Measurements from ENCODE around the gene GTF3C5. TPM values are rescaled to one million over a fixed set of nuclear protein-coding genes. Genes with fewer than 3 reads are reported as not detected.

GTF3C5 gene
- total RNA-seq, 3 donors from 2014 or later (not counting 1 experiment from before 2014, with no cell fraction given): 52.6 to 69.2 (median 60.4) TPM

DNA sequence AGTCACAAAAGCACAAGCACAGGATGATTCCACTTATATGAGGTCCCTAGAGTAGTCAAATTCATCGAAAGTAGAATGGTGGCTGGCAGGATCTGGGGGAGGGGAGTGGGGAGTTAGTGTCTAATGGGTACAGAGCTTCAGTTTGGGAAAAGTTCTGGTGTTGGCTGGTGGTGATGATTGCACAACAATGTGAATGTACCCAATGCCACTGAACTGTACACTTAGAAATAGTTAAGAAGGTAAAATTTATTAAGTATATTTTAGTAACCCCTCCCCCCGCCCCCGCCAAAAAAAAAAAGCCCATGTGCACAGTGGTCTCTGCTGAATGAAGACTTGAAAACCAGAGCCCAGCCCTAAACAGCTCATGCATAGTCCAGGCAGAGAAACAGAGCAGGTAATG is 24.8 kb upstream of the GTF3C5 start:
- Mint-ChIP-seq H3K9me3 (peaks cover 0 to 2% of the 10 kb centered on the region in 2 donors), H3K4me1 (peaks cover 0 to 12% of the 10 kb centered on the region in 2 donors), H3K4me3 (no peak overlapping the region), H3K36me3 (no peaks in the 10 kb centered on the region), H3K27ac (no peak overlapping the region), H3K27me3 (ENCODE audit: low read depth in 2 of 2) (peaks cover 0 to 15% of the 10 kb centered on the region in 2 donors)
- intact Hi-C loops (cut with micrococcal nuclease): no loop called here
- Histone ChIP-seq H3K27ac (ENCODE audit: low read length) (no peak overlapping the region), H3K27me3 (ENCODE audit: control insufficient read depth, insufficient read depth, low read length) (no peaks in the 10 kb centered on the region), H3K9me3 (ENCODE audit: control insufficient read depth, insufficient read depth, low read length) (no peaks in the 10 kb centered on the region), H3K4me3 (ENCODE audit: low read length) (no peak overlapping the region), H3K36me3 (ENCODE audit: control insufficient read depth, insufficient read depth, low read length) (no peaks in the 10 kb centered on the region), H3K4me1 (ENCODE audit: control insufficient read depth, insufficient read depth, low read length) (peaks cover 25% of the 10 kb centered on the region)
- DNase-seq: no peak
- TF ChIP-seq, protein P1, sequence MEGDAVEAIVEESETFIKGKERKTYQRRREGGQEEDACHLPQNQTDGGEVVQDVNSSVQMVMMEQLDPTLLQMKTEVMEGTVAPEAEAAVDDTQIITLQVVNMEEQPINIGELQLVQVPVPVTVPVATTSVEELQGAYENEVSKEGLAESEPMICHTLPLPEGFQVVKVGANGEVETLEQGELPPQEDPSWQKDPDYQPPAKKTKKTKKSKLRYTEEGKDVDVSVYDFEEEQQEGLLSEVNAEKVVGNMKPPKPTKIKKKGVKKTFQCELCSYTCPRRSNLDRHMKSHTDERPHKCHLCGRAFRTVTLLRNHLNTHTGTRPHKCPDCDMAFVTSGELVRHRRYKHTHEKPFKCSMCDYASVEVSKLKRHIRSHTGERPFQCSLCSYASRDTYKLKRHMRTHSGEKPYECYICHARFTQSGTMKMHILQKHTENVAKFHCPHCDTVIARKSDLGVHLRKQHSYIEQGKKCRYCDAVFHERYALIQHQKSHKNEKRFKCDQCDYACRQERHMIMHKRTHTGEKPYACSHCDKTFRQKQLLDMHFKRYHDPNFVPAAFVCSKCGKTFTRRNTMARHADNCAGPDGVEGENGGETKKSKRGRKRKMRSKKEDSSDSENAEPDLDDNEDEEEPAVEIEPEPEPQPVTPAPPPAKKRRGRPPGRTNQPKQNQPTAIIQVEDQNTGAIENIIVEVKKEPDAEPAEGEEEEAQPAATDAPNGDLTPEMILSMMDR (IDR thresholded peaks at IDR 0.05): no peak
- 98% methylated on average over 3 of the region's 3 CpGs for WGBS (ENCODE audit: insufficient coverage)
- no peak for ATAC-seq

DNA sequence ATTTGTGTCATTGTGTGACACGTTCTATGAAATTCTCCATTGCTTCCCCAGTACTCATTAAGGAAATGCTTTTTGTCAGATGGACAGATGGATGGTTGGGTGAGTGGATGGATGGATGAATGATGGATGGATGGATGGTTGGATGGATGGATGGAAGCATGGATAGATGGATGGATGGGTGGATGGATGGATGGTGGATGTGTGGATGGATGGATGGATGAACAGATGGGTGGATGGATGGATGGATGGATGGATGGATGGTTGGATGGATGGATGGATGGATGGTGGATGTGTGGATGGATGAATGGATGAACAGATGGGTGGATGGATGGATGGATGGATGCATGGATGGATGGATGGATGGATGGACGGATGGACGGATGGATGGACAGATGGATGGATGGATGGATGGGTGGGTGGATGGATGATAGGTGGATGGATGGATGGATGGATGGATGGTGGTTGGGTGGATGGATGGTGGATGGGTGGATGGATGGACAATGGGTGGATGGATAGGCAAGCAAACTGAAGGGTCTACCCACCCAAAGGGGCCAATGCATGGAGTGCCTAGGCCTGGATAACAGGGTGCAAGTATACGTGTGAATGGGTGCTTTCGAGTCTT is 24.0 kb upstream of the GTF3C5 start:
- Mint-ChIP-seq H3K4me1 (peaks cover 0 to 12% of the 10 kb centered on the region in 2 donors), H3K27ac (no peak overlapping the region), H3K9me3 (peaks cover 0 to 2% of the 10 kb centered on the region in 2 donors), H3K27me3 (ENCODE audit: low read depth in 2 of 2) (peaks cover 0 to 15% of the 10 kb centered on the region in 2 donors), H3K4me3 (no peak overlapping the region), H3K36me3 (no peaks in the 10 kb centered on the region)
- DNase-seq (no peak), ATAC-seq (no peak)
- H3K4me1 ChIP-seq (ENCODE audit: control insufficient read depth, insufficient read depth, low read length): peaks cover 25% of the 10 kb centered on the region
- H3K36me3 ChIP-seq (ENCODE audit: control insufficient read depth, insufficient read depth, low read length): no peaks in the 10 kb centered on the region
- 78% methylated on average over 5 of the region's 5 CpGs for WGBS (ENCODE audit: insufficient coverage)
- H3K27ac ChIP-seq (ENCODE audit: low read length): no peak overlapping the region
- intact Hi-C loops (cut with micrococcal nuclease): no loop called here
- H3K9me3 ChIP-seq (ENCODE audit: control insufficient read depth, insufficient read depth, low read length): no peaks in the 10 kb centered on the region
- H3K27me3 ChIP-seq (ENCODE audit: control insufficient read depth, insufficient read depth, low read length): no peaks in the 10 kb centered on the region
- no peak overlapping the region for H3K4me3 ChIP-seq (ENCODE audit: low read length)
- TF ChIP-seq, protein P1 (IDR thresholded peaks at IDR 0.05): no peak

DNA sequence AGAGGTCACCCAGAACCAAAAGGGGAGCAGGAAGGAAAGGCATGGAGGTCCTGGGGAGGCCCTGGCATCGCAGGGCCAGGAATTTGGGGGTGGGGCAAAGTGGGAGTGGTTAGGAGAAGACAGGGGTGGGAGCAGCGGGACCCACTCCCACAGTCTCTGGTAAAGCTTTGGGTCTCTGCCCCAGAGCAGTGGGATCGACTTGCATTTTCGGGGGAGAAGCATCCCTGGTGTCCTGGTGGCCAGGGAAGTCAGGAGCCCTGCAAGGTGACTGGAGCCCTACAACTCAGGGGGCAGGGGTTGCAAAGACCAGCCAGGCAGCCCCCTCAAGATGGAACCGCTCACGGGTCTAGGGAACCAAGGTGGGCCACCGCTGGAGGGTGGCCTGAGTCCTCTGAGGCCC is 22.4 kb upstream of the GTF3C5 start:
- Mint-ChIP-seq H3K27me3 (ENCODE audit: low read depth in 2 of 2) (peaks cover 0 to 11% of the 10 kb centered on the region in 2 donors), H3K27ac (no peak overlapping the region), H3K9me3 (peaks cover 0 to 2% of the 10 kb centered on the region in 2 donors), H3K4me1 (peaks cover 0 to 5% of the 10 kb centered on the region in 2 donors), H3K4me3 (no peak overlapping the region), H3K36me3 (no peaks in the 10 kb centered on the region)
- ATAC-seq (no peak), DNase-seq (no peak)
- H3K27ac ChIP-seq (ENCODE audit: low read length): no peak overlapping the region
- TF ChIP-seq, protein P1 (IDR thresholded peaks at IDR 0.05): no peak
- no peaks in the 10 kb centered on the region for H3K27me3 ChIP-seq (ENCODE audit: control insufficient read depth, insufficient read depth, low read length)
- no peak overlapping the region for H3K4me3 ChIP-seq (ENCODE audit: low read length)
- H3K36me3 ChIP-seq (ENCODE audit: control insufficient read depth, insufficient read depth, low read length): no peaks in the 10 kb centered on the region
- 74% methylated on average over 7 of the region's 7 CpGs for WGBS (ENCODE audit: insufficient coverage)
- H3K4me1 ChIP-seq (ENCODE audit: control insufficient read depth, insufficient read depth, low read length): peaks cover 17% of the 10 kb centered on the region
- intact Hi-C loops (cut with micrococcal nuclease): no loop called here
- no peaks in the 10 kb centered on the region for H3K9me3 ChIP-seq (ENCODE audit: control insufficient read depth, insufficient read depth, low read length)

DNA sequence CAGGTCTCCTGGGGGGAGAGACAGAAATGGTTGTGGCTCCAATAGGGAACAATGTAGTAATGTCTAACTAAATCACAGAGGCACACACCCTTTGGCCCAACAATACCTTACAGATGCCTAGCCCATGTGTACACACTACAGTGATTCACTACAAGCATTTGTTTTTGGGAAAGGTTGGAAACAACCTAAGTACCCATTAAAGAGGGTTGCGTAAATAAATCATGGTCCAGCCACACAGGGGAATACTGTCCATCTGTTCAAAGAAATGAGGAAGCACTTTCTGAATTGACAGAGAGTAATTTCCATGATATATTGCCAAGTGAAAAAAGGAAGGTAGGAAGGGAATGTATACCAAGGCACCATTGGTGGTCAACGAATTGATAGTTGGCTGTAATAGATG is 22.0 kb upstream of the GTF3C5 start:
- ATAC-seq: no peak
- Mint-ChIP-seq H3K27me3 (ENCODE audit: low read depth in 2 of 2) (peaks cover 0 to 10% of the 10 kb centered on the region in 2 donors), H3K4me3 (no peak overlapping the region), H3K4me1 (peaks cover 0 to 5% of the 10 kb centered on the region in 2 donors), H3K9me3 (peaks cover 0 to 2% of the 10 kb centered on the region in 2 donors), H3K36me3 (no peaks in the 10 kb centered on the region), H3K27ac (no peak overlapping the region)
- no peaks in the 10 kb centered on the region for H3K36me3 ChIP-seq (ENCODE audit: control insufficient read depth, insufficient read depth, low read length)
- H3K4me3 ChIP-seq (ENCODE audit: low read length): no peak overlapping the region
- no peaks in the 10 kb centered on the region for H3K27me3 ChIP-seq (ENCODE audit: control insufficient read depth, insufficient read depth, low read length)
- intact Hi-C loops (cut with micrococcal nuclease): no loop called here
- H3K4me1 ChIP-seq (ENCODE audit: control insufficient read depth, insufficient read depth, low read length): peaks cover 13% of the 10 kb centered on the region
- H3K9me3 ChIP-seq (ENCODE audit: control insufficient read depth, insufficient read depth, low read length): no peaks in the 10 kb centered on the region
- WGBS (ENCODE audit: insufficient coverage): 77% methylated on average over 2 of the region's 2 CpGs
- no peak overlapping the region for H3K27ac ChIP-seq (ENCODE audit: low read length)
- no peak for DNase-seq
- TF ChIP-seq, protein P1 (IDR thresholded peaks at IDR 0.05): no peak
